NT2/D1 (cell line): Measurements from ENCODE around the gene SLX4IP.

Experiments used
- SUZ12 ChIP-seq: IDR thresholded peaks from 2 replicates; pipeline ENCODE4 v1.6.1; 2011; ENCODE audit not compliant: insufficient read length, insufficient read depth; ENCODE audit errors: extremely low read depth
- YY1 ChIP-seq: IDR thresholded peaks from 2 replicates; pipeline ENCODE4 v1.6.1; 2011; ENCODE audit not compliant: insufficient read length, insufficient read depth

DNA sequence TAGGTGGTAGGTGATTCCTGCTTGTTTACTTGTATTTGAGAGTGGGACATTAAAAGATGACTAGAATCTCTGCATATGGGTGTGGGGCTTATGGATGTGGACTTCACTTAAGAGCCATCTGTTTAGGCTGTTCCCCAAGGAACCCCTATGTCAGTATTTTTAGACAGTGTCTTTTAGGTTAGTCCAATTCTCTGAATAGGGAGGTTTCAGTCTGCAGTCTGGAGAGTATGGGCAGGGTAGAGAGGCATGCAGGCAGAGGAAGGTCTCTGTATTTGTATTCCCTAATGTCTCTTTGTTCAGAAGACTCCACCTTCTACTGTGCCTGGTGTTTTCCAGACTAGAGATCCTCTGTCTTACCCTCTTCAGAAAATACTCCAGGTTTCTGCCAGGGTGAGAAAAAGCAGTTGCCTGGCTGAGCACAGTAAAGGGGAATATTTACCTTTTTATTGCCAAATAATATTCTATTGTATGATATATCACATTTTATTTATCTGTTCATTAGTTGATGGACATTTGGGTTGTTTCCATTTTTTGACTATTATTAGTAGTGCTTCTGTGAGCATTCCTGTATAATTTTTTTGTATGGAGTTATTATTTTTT is 19.1 kb downstream of the SLX4IP start:
- TF ChIP-seq SUZ12: no peak
- no peak for TF ChIP-seq YY1
